GM12892 (cell line): ENCODE data around the gene CEP128.

Source experiments
- POLR2A ChIP-seq: IDR thresholded peaks from 2 replicates; pipeline ENCODE4 v1.6.1; 2011; ENCODE audit warnings: low read depth, low read length, control low read depth
- POLR2AphosphoS5 ChIP-seq: IDR thresholded peaks from 2 replicates; pipeline ENCODE4 v1.6.1; 2011; ENCODE audit warnings: low read depth, low read length, control low read depth

DNA sequence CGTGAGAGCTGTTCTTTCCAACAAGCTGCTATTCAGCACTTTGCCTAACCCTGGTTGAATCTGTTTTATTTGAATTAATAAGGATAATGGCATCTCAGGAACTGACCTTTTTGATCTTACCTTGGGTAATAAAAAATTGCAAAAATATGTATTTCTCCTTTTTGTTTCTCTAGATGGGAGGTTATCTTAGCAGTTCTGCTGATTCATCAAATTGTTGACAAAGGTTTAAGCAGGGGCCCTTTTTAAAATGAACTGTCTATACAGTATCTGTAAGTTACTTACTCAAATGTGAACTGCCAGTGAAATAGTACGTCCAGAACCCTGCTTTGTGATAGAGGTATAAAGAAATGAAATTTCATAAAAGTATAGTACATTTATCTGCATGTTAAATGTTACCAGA lies 14.6 kb upstream of the CEP128 start:
- TF ChIP-seq POLR2A: no peak
- no peak for TF ChIP-seq POLR2AphosphoS5
